CD14-positive monocyte (primary cell): Measurements from ENCODE around the gene RHOG. TPM values are rescaled to one million over a fixed set of nuclear protein-coding genes. Genes with fewer than 3 reads are reported as not detected.

Experiments
- DNase-seq, 3 donors: peaks; one replicate each; pipeline ENCODE4 v3.0.0-alpha.2; 2011 to 2022
- H2AFZ ChIP-seq: 2 replicates; pipeline ENCODE4 v1.6.0; 2012; ENCODE audit warnings: mild to moderate bottlenecking, low read depth, low read length, inconsistent platforms; ENCODE audit not compliant: insufficient read depth, poor library complexity, severe bottlenecking
- H3K27ac ChIP-seq, 2 donors: 1 replicate in 1 of 2; 2 replicates in 1 of 2; pipeline ENCODE4 v1.5.1; 2012 to 2013; ENCODE audit warnings: low read length in 2 of 2, control low read depth in 1 of 2, inconsistent platforms in 1 of 2, low read depth in 1 of 2, mild to moderate bottlenecking in 1 of 2
- H3K27me3 ChIP-seq, 2 donors: one replicate each; pipeline versions ENCODE4 v1.6.0 to v1.6.1; 2011 to 2013; ENCODE audit warnings: low read length in 2 of 2; ENCODE audit not compliant: control insufficient read depth in 2 of 2, insufficient read depth in 2 of 2
- H3K36me3 ChIP-seq, 2 donors: replicated peaks in 1 of 2; 1 replicate in 1 of 2; 2 replicates in 1 of 2; pipeline versions ENCODE4 v1.5.1 to v1.6.1; 2012 to 2013; ENCODE audit warnings: low read length in 2 of 2, control low read depth in 1 of 2, inconsistent platforms in 1 of 2, mild to moderate bottlenecking in 1 of 2; ENCODE audit not compliant: insufficient read depth in 2 of 2, control insufficient read depth in 1 of 2
- H3K4me1 ChIP-seq, 2 donors: 1 replicate in 1 of 2; 2 replicates in 1 of 2; pipeline versions ENCODE4 v1.5.1 to v1.6.1; 2012 to 2013; ENCODE audit warnings: low read length in 2 of 2, control low read depth in 1 of 2, inconsistent platforms in 1 of 2, mild to moderate bottlenecking in 1 of 2, moderate library complexity in 1 of 2; ENCODE audit not compliant: insufficient read depth in 2 of 2, control insufficient read depth in 1 of 2
- H3K4me2 ChIP-seq: replicated peaks from 2 replicates; pipeline ENCODE3; 2012; ENCODE audit warnings: low read length, moderate library complexity, mild to moderate bottlenecking; ENCODE audit not compliant: poor library complexity, severe bottlenecking; ENCODE audit errors: extremely low read depth
- H3K4me3 ChIP-seq, 3 experiments: fragments of 200-600 bp in 1 of 3; sonication (generic) in 1 of 3; replicated peaks in 1 of 3; 1 replicate in 2 of 3; 2 replicates in 1 of 3; pipeline ENCODE4 v1.5.1; 2011 to 2013; ENCODE audit warnings: low read length in 3 of 3, mild to moderate bottlenecking in 3 of 3, control low read depth in 2 of 3, low read depth in 2 of 3, inconsistent platforms in 1 of 3, moderate library complexity in 1 of 3
- H3K79me2 ChIP-seq: 2 replicates; pipeline ENCODE4 v1.6.0; 2012; ENCODE audit warnings: mild to moderate bottlenecking, control low read depth, inconsistent platforms, low read length, moderate library complexity; ENCODE audit not compliant: insufficient read depth
- H3K9ac ChIP-seq: 2 replicates; pipeline ENCODE4 v1.6.0; 2017; ENCODE audit warnings: low read length, mild to moderate bottlenecking; ENCODE audit not compliant: insufficient read depth, poor library complexity, severe bottlenecking
- H3K9me3 ChIP-seq, 2 donors: replicated peaks in 1 of 2; 1 replicate in 1 of 2; 2 replicates in 1 of 2; pipeline versions ENCODE4 v1.5.1 to v1.6.1; 2012 to 2013; ENCODE audit warnings: low read length in 2 of 2, control low read depth in 1 of 2; ENCODE audit not compliant: control insufficient read depth in 1 of 2, insufficient read depth in 1 of 2
- H4K20me1 ChIP-seq: 2 replicates; pipeline ENCODE4 v1.6.0; 2012; ENCODE audit warnings: mild to moderate bottlenecking, low read length, control low read depth, moderate library complexity; ENCODE audit not compliant: insufficient read depth
- H3K27ac Mint-ChIP-seq, 7 donors: one replicate each; pipeline ENCODE4 v1.8.0; 2020; ENCODE audit warnings: mild to moderate bottlenecking in 7 of 7, mixed read lengths in 7 of 7, moderate library complexity in 6 of 7, inconsistent platforms in 2 of 7
- H3K27me3 Mint-ChIP-seq, 3 donors: one replicate each; pipeline ENCODE4 v1.8.0; 2021 to 2022; ENCODE audit warnings: low read depth in 3 of 3, mild to moderate bottlenecking in 3 of 3, mixed read lengths in 3 of 3, moderate library complexity in 3 of 3, inconsistent platforms in 1 of 3
- H3K36me3 Mint-ChIP-seq, 2 donors: one replicate each; pipeline ENCODE4 v1.8.0; 2020; ENCODE audit warnings: mixed read lengths in 2 of 2, inconsistent platforms in 1 of 2, mild to moderate bottlenecking in 1 of 2
- H3K4me1 Mint-ChIP-seq: one replicate; pipeline ENCODE4 v1.8.0; 2020; ENCODE audit warnings: mild to moderate bottlenecking, mixed read lengths
- H3K4me3 Mint-ChIP-seq, 2 donors: one replicate each; pipeline ENCODE4 v1.8.0; 2020; ENCODE audit warnings: mild to moderate bottlenecking in 2 of 2, mixed read lengths in 2 of 2, moderate library complexity in 1 of 2
- H3K9me3 Mint-ChIP-seq, 7 donors: one replicate each; pipeline ENCODE4 v1.8.0; 2020 to 2022; ENCODE audit warnings: mixed read lengths in 7 of 7, mild to moderate bottlenecking in 6 of 7, moderate library complexity in 6 of 7, inconsistent platforms in 2 of 7
- WGBS: methylation state at CpG from one replicate; pipeline ENCODE4 v1.1.5; 2013; ENCODE audit warnings: missing lambda C conversion rate; ENCODE audit not compliant: insufficient coverage; 5-methylcytosine and 5-hydroxymethylcytosine counted together
- intact Hi-C, 2 donors: fragments of 100-400 bp; cut with micrococcal nuclease; formaldehyde crosslinking; loops; one replicate each; pipeline versions ENCODE4 v1.15.0 to v1.15.1; 2023
- polyA plus RNA-seq, 3 donors: library from polyadenylated mRNA; depleted of rRNA in 1 of 3; unstranded in 2 of 3; stranded (reverse) in 1 of 3; fragments of 300-500 nt in 2 of 3; fragments of >200 nt in 1 of 3; fragmentation: Illumina TruSeq in 2 of 3; gene quantifications; 1 replicate in 2 of 3; 2 replicates in 1 of 3; pipeline ENCODE4 v1.2.3, GENCODE V29; 2012 to 2021
- TF ChIP-seq, protein P1 (sequence below): fragments of 200-600 bp; IDR thresholded peaks from one replicate; pipeline ENCODE4 v1.8.0; 2022; ENCODE audit warnings: antibody characterized with exemption, mild to moderate bottlenecking

The RHOG gene
- polyA plus RNA-seq, 3 donors = 315 to 505 (median 458) TPM

DNA sequence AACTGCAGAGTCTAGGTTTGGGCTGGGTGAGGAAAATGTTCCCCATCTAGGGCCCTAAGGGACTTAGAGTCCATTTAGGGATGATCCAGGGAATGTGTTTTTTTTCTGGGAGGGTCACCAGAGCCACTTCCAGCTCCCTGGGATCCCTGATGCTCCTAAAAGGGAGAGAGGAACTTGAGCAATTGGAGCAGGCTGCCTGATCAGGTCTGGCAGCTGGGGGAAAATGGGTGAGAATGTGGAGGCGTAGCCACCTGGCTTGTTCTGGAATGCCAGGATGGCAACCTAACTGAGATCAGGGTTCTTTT lies 31.2 kb downstream of the RHOG start:
- 80% methylated on average over 1 of the region's 1 CpG for WGBS
- Histone ChIP-seq H3K79me2 (no peaks in the 10 kb centered on the region), H3K4me1 (peaks cover 10 to 14% of the 10 kb centered on the region in 2 donors), H3K27me3 (no peaks in the 10 kb centered on the region), H4K20me1 (no peaks in the 10 kb centered on the region), H3K9ac (no peak overlapping the region), H3K36me3 (no peaks in the 10 kb centered on the region), H3K4me3 (no peak overlapping the region), H2AFZ (no peak overlapping the region), H3K4me2 (no peak overlapping the region), H3K27ac (no peak overlapping the region), H3K9me3 (no peaks in the 10 kb centered on the region)
- Mint-ChIP-seq H3K27me3 (no peaks in the 10 kb centered on the region), H3K36me3 (peaks cover 3 to 6% of the 10 kb centered on the region in 2 donors), H3K4me3 (no peak overlapping the region), H3K27ac (peak overlapping the region in 1 of 7 donors; percentile 42), H3K9me3 (no peaks in the 10 kb centered on the region), H3K4me1 (peaks cover 13% of the 10 kb centered on the region)
- TF ChIP-seq, protein P1, sequence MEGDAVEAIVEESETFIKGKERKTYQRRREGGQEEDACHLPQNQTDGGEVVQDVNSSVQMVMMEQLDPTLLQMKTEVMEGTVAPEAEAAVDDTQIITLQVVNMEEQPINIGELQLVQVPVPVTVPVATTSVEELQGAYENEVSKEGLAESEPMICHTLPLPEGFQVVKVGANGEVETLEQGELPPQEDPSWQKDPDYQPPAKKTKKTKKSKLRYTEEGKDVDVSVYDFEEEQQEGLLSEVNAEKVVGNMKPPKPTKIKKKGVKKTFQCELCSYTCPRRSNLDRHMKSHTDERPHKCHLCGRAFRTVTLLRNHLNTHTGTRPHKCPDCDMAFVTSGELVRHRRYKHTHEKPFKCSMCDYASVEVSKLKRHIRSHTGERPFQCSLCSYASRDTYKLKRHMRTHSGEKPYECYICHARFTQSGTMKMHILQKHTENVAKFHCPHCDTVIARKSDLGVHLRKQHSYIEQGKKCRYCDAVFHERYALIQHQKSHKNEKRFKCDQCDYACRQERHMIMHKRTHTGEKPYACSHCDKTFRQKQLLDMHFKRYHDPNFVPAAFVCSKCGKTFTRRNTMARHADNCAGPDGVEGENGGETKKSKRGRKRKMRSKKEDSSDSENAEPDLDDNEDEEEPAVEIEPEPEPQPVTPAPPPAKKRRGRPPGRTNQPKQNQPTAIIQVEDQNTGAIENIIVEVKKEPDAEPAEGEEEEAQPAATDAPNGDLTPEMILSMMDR = no peak
- DNase-seq = no peak
- intact Hi-C loops = loop anchor here in 1 of 2 donors (5.0 kb wide), 1 partner anchor 37 kb away; no protein-coding TSS in a partner anchor

DNA sequence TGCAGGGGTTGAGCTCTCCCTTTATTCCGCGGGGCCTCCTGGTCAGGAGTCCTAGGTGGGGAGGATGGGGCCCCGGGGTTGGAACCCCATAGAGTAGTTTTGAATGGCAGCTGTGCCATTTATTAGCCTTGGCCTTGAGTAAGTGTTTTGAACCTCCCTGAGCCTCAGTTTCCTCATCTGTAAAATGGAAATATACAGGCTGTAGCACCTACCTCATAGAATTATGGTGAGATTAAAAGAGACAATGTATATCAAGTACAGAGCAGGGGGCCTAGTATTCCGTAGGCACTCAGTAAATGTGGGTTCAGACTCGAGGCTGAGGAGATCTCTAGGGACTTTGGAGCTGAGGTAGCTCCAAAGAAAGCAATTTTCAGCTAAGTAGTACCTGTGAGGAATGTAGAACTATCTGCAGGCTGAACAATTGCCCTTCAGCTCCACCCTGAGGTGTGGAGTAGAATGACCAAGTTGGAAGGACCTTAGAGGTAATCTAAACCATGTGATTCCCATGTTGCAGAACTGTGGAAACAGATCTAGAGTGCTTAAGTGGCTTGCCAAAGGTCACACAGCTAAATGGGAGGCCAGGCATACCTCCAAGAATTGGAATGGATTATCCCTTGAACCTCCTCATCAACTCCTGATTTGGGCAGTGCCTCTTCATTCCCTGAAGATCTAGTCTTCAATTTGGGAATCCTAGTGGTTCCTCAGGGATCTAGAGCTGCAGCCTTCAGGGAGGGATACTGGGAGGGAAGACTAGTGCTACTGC lies 31.7 kb downstream of the RHOG start:
- Histone ChIP-seq H3K4me1 (peaks cover 10 to 14% of the 10 kb centered on the region in 2 donors), H3K4me3 (peak overlapping the region; percentile 76 to 99 (median 96)), H4K20me1 (no peaks in the 10 kb centered on the region), H3K9me3 (no peaks in the 10 kb centered on the region), H3K36me3 (no peaks in the 10 kb centered on the region), H3K4me2 (peak overlapping the region; percentile 98), H3K27ac (peak overlapping the region in 1 of 2 donors; percentile 80), H3K9ac (peak overlapping the region; percentile 73), H3K27me3 (no peaks in the 10 kb centered on the region), H2AFZ (peak overlapping the region; percentile 95), H3K79me2 (no peaks in the 10 kb centered on the region)
- intact Hi-C loops = loop anchor here in 1 of 2 donors (5.0 kb wide), 1 partner anchor 37 kb away; no protein-coding TSS in a partner anchor
- Mint-ChIP-seq H3K4me3 (peak overlapping the region; percentile 99 to 100), H3K27me3 (no peaks in the 10 kb centered on the region), H3K9me3 (no peaks in the 10 kb centered on the region), H3K27ac (peak overlapping the region in 2 of 7 donors; percentile 12 to 46), H3K4me1 (peaks cover 13% of the 10 kb centered on the region), H3K36me3 (peaks cover 3 to 6% of the 10 kb centered on the region in 2 donors)
- TF ChIP-seq, protein P1 = peak; percentile 52
- WGBS = 7% methylated on average over 2 of the region's 5 CpGs
- DNase-seq = peak; percentile 47 to 67 (median 61)
